Endodermal cell (in vitro differentiated cells): Measurements from ENCODE around the gene CCR9. TPM values are rescaled to one million over a fixed set of nuclear protein-coding genes. Genes with fewer than 3 reads are reported as not detected.

Source experiments
- DNase-seq: peaks from one replicate; pipeline ENCODE4 v3.0.0-alpha.2; 2017
- H3K27ac ChIP-seq: 2 replicates; pipeline ENCODE4 v1.5.1; 2013; ENCODE audit warnings: mild to moderate bottlenecking, low read depth, low read length, moderate library complexity
- H3K27me3 ChIP-seq: 2 replicates; pipeline ENCODE4 v1.6.1; 2013; ENCODE audit warnings: mild to moderate bottlenecking, low read length, moderate library complexity; ENCODE audit not compliant: insufficient read depth, control insufficient read depth, poor library complexity, severe bottlenecking
- H3K36me3 ChIP-seq: 2 replicates; pipeline ENCODE4 v1.7.0; 2013; ENCODE audit warnings: mild to moderate bottlenecking, low read length, moderate library complexity; ENCODE audit not compliant: control insufficient read depth, insufficient read depth
- H3K4me1 ChIP-seq: one replicate; pipeline ENCODE4 v1.7.0; 2013; ENCODE audit warnings: low read length; ENCODE audit not compliant: control insufficient read depth, insufficient read depth
- H3K4me3 ChIP-seq: 2 replicates; pipeline ENCODE4 v1.5.1; 2013; ENCODE audit warnings: mild to moderate bottlenecking, low read length, moderate library complexity
- H3K9ac ChIP-seq: 2 replicates; pipeline ENCODE4 v1.6.1; 2013; ENCODE audit warnings: mild to moderate bottlenecking, low read length, moderate library complexity; ENCODE audit not compliant: poor library complexity, severe bottlenecking; ENCODE audit errors: extremely low read depth
- H3K9me3 ChIP-seq: 2 replicates; pipeline ENCODE4 v1.6.1; 2013; ENCODE audit warnings: mild to moderate bottlenecking, low read length, moderate library complexity; ENCODE audit not compliant: control insufficient read depth
- H3K27ac Mint-ChIP-seq: 2 replicates; pipeline ENCODE4 v1.8.0; 2020; ENCODE audit warnings: mixed read lengths
- H3K27me3 Mint-ChIP-seq: 2 replicates; pipeline ENCODE4 v1.8.0; 2021; ENCODE audit warnings: mild to moderate bottlenecking, mixed read lengths; ENCODE audit not compliant: insufficient read depth
- H3K36me3 Mint-ChIP-seq: 2 replicates; pipeline ENCODE4 v1.8.0; 2020; ENCODE audit warnings: low read depth, mixed read lengths
- H3K4me1 Mint-ChIP-seq: 2 replicates; pipeline ENCODE4 v1.8.0; 2020; ENCODE audit warnings: mixed read lengths
- H3K4me3 Mint-ChIP-seq: 2 replicates; pipeline ENCODE4 v1.8.0; 2020; ENCODE audit warnings: mild to moderate bottlenecking, moderate library complexity, mixed read lengths
- H3K9me3 Mint-ChIP-seq: 2 replicates; pipeline ENCODE4 v1.8.0; 2020; ENCODE audit warnings: mild to moderate bottlenecking, mixed read lengths
- WGBS, 2 experiments: methylation state at CpG; one replicate each; pipeline versions ENCODE4 v1.1.5 to v1.1.7; 2013; ENCODE audit warnings: missing lambda C conversion rate in 2 of 2, mixed read lengths in 1 of 2; ENCODE audit not compliant: insufficient coverage in 1 of 2, insufficient read length in 1 of 2; 5-methylcytosine and 5-hydroxymethylcytosine counted together
- total RNA-seq, 2 donors: library from RNA; stranded (reverse); fragmentation: NEBNext Ultra II Directional in 1 of 2; extraction: Animal tissue kit (Norgen Biotek cat#: 25700) in 1 of 2; gene quantifications; 2 replicates in 1 of 2; 3 replicates in 1 of 2; pipeline ENCODE4 v1.2.1, GENCODE V29; 2021
- TF ChIP-seq, protein P1 (sequence below): fragments of 200-600 bp; sonication (generic); conservative IDR thresholded peaks from 2 replicates; pipeline ENCODE4 v1.5.0; 2021; ENCODE audit warnings: antibody characterized with exemption, mild to moderate bottlenecking

CCR9 gene
- total RNA-seq, 2 donors from 2014 or later, result not detected

DNA sequence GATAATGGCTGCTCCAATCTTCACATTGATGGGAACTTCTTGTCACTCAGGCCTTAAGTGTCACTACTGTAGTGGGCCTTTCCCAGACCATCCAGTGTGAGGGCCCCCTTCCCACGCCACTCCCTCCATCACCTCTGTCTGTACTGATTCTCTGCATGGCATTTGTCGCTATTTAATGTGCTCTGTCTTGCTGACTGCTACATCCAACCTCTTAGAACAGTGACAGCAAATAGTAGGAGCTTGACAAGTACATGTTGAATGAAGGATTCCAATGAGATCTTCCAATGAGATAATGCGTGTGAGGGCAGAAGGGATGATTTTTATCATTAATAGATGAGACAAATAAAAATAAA, 5.6 kb upstream of the CCR9 start:
- no peaks in the 10 kb centered on the region for H3K4me1 Mint-ChIP-seq
- H3K9me3 Mint-ChIP-seq, result no peaks in the 10 kb centered on the region
- peaks cover 32% of the 10 kb centered on the region for H3K27me3 Mint-ChIP-seq
- Histone ChIP-seq H3K36me3 (no peaks in the 10 kb centered on the region), H3K9ac (no peak overlapping the region), H3K9me3 (no peaks in the 10 kb centered on the region), H3K4me1 (no peaks in the 10 kb centered on the region), H3K27ac (no peak overlapping the region), H3K4me3 (no peak overlapping the region), H3K27me3 (peaks cover 56% of the 10 kb centered on the region)
- H3K4me3 Mint-ChIP-seq, result no peak overlapping the region
- no peak overlapping the region for H3K27ac Mint-ChIP-seq
- 92 to 95% methylated on average over 2 to 3 of the region's 3 CpGs for WGBS, 2 experiments
- DNase-seq, result no peak
- TF ChIP-seq, protein P1, sequence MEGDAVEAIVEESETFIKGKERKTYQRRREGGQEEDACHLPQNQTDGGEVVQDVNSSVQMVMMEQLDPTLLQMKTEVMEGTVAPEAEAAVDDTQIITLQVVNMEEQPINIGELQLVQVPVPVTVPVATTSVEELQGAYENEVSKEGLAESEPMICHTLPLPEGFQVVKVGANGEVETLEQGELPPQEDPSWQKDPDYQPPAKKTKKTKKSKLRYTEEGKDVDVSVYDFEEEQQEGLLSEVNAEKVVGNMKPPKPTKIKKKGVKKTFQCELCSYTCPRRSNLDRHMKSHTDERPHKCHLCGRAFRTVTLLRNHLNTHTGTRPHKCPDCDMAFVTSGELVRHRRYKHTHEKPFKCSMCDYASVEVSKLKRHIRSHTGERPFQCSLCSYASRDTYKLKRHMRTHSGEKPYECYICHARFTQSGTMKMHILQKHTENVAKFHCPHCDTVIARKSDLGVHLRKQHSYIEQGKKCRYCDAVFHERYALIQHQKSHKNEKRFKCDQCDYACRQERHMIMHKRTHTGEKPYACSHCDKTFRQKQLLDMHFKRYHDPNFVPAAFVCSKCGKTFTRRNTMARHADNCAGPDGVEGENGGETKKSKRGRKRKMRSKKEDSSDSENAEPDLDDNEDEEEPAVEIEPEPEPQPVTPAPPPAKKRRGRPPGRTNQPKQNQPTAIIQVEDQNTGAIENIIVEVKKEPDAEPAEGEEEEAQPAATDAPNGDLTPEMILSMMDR, result no peak
- no peaks in the 10 kb centered on the region for H3K36me3 Mint-ChIP-seq

DNA sequence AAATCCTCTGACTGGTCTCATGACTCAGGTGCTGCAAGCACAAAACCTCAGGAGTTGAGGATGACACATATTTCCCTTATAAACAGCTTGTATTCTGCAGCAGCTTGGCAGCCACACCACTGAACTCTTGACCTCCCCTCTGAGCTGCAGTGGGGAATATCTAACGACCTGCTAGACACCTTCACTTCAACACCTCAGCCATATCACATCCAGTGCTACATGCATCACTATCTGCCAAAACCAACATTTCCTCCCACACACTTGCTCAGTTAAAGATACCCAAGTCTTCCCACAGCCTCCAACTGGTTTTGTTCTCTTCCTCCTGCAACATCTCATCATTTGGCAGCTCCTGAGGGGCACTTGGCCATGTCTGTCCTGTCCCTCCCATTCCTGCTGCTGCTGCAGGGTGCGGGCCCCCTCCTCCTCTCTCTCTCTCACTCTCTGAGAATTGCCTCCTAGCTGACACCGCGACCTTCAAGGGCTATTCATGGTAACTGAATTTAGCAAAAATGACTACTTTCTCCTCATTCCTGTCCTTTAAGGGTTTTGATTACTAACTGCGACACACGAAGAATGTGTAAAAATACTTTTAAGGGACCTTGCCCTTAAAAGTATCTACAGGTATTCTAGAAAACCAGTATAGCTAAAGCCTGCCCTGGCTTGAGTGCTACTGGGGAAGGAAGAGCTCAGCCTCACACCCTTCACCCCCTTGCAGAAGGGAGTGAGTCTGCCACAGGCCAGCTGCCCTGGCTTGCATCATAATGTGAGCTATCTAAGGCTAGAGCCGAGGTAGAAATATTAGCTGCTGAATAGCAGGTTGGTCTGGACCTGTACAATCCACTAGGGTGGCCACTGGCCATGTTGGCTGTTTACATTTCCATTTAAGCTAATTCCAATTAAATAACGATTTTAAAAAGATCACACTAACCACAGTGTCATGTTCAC, 5.0 kb upstream of the CCR9 start:
- Histone ChIP-seq H3K4me3 (no peak overlapping the region), H3K4me1 (no peaks in the 10 kb centered on the region), H3K27ac (no peak overlapping the region), H3K27me3 (peaks cover 49% of the 10 kb centered on the region), H3K9ac (no peak overlapping the region), H3K9me3 (no peaks in the 10 kb centered on the region), H3K36me3 (no peaks in the 10 kb centered on the region)
- H3K4me3 Mint-ChIP-seq, result no peak overlapping the region
- H3K27me3 Mint-ChIP-seq, result peaks cover 27% of the 10 kb centered on the region
- DNase-seq, result no peak
- no peak overlapping the region for H3K27ac Mint-ChIP-seq
- H3K4me1 Mint-ChIP-seq, result no peaks in the 10 kb centered on the region
- no peaks in the 10 kb centered on the region for H3K9me3 Mint-ChIP-seq
- 85 to 86% methylated on average over 7 to 8 of the region's 8 CpGs for WGBS, 2 experiments
- TF ChIP-seq, protein P1, result no peak
- no peaks in the 10 kb centered on the region for H3K36me3 Mint-ChIP-seq

DNA sequence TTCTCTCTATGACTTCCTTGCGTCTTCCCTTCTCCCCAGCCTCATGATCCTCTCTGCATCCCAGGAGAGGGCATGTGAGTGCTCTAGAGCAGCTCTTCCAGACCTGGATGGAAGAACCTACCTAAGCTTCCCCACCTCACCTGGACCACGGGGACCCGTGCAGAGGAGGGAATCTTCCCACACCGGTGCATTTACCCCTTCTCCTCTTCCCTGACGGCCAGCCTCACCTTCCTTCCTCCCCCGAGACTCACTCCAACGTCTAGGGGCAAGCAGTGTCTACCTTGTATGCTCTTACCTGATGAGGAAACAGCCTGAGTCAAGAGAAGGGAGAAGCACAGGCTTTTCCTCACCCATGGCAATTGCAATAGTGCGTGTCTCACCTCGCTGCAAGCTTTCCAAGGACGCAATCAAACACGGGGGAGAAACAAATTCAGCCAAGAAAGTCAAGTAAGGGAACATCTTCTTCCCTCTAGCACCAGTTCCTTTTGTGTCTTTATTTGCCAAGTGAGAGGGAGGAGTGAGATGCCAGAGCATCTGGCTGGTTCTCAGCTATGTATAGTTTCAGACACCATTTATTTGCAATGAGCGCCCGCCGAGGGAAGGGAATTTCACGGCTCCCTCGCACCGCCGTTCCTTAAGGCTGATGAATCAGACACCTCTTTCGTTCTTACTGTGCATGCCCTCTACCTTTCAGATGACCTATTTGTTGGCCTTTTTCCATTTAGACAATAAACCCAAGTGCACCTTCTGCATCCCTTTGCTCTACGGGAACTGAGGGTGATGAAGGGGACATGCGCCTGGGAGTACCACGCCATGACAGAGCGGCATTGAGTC, 1.8 kb upstream of the CCR9 start:
- no peak overlapping the region for H3K27ac Mint-ChIP-seq
- no peaks in the 10 kb centered on the region for H3K9me3 Mint-ChIP-seq
- no peaks in the 10 kb centered on the region for H3K4me1 Mint-ChIP-seq
- whole genome bisulfite sequencing, 2 experiments, result 92 to 93% methylated on average over 17 to 23 of the region's 23 CpGs
- H3K9ac ChIP-seq, result no peak overlapping the region
- TF ChIP-seq, protein P1, result no peak
- H3K4me3 ChIP-seq, result no peak overlapping the region
- peaks cover 33% of the 10 kb centered on the region for H3K27me3 ChIP-seq
- no peaks in the 10 kb centered on the region for H3K36me3 ChIP-seq
- H3K9me3 ChIP-seq, result no peaks in the 10 kb centered on the region
- H3K27ac ChIP-seq, result no peak overlapping the region
- no peaks in the 10 kb centered on the region for H3K4me1 ChIP-seq
- H3K4me3 Mint-ChIP-seq, result no peak overlapping the region
- peaks cover 17% of the 10 kb centered on the region for H3K27me3 Mint-ChIP-seq
- H3K36me3 Mint-ChIP-seq, result no peaks in the 10 kb centered on the region
- DNase-seq, result no peak
